Lower leg skin (tissue), 4 donors: ENCODE data around the gene ARHGAP22. TPM values are rescaled to one million over a fixed set of nuclear protein-coding genes. Genes with fewer than 3 reads are reported as not detected.
A peak's percentile ranks its signal among the peaks of the same experiment; 100 is the strongest.

Experiments used
- DNase-seq, 2 donors: peaks; one replicate each; pipeline ENCODE4 v3.0.0-alpha.2; 2019; ENCODE audit warnings: low spot score in 2 of 2
- H3K4me3 ChIP-seq: fragments of 200-600 bp; sonication (generic); 2 replicates; pipeline ENCODE4 v1.5.1; 2017; ENCODE audit warnings: mild to moderate bottlenecking, low read depth; ENCODE audit not compliant: poor library complexity, severe bottlenecking
- CTCF ChIP-seq, 3 donors: fragments of 450-650 bp; IDR thresholded peaks; one replicate each; pipeline ENCODE4 v1.5.1; 2016; ENCODE audit warnings: antibody characterized with exemption in 3 of 3, mild to moderate bottlenecking in 3 of 3, moderate library complexity in 2 of 3
- POLR2A ChIP-seq, 2 donors: fragments of 450-650 bp; IDR thresholded peaks; one replicate each; pipeline ENCODE4 v1.6.1; 2016 to 2017; ENCODE audit warnings: antibody characterized with exemption in 2 of 2, mild to moderate bottlenecking in 1 of 2, moderate library complexity in 1 of 2
- WGBS, 2 donors: methylation state at CpG; one replicate each; pipeline ENCODE4 v1.1.5; 2018; 5-methylcytosine and 5-hydroxymethylcytosine counted together
- intact Hi-C: fragments of 100-400 bp; cut with DNase I; formaldehyde crosslinking; loops from one replicate; pipeline ENCODE4 v1.15.0; 2023; ENCODE audit warnings: low total_unique reads
- total RNA-seq, 4 donors: library from RNA; depleted of rRNA; stranded (reverse); fragments of >200 nt; gene quantifications; one replicate each; pipeline ENCODE4 v1.1.0, GENCODE V29; 2016

Gene ARHGAP22
- total RNA-seq, 4 donors from 2014 or later = 0.46 to 3.0 (median 1.4) TPM

- no peak overlapping the region for H3K4me3 ChIP-seq
- intact Hi-C loops = no loop called here
- 82 to 86% methylated on average over 2 of the region's 2 CpGs for WGBS, 2 donors
- TF ChIP-seq POLR2A (IDR thresholded peaks at IDR 0.05) (no peak), CTCF (IDR thresholded peaks at IDR 0.05) (no peak)
- DNase-seq = no peak
Measured at GRCh38 chr10:48538611-48539010, 66.3 kb downstream of the ARHGAP22 start.

GRCh38 chr10:48536916-48537890 is 67.7 kb downstream of the ARHGAP22 start:
- DNase-seq = peak; percentile 1 to 57

GRCh38 chr10:48536156-48536500 is 68.7 kb downstream of the ARHGAP22 start:
- peak in 1 of 2 donors; percentile 59 for DNase-seq
- TF ChIP-seq POLR2A (IDR thresholded peaks at IDR 0.05) = no peak
- no peak for TF ChIP-seq CTCF (IDR thresholded peaks at IDR 0.05)
- H3K4me3 ChIP-seq = no peak overlapping the region
- WGBS, 2 donors = 89 to 93% methylated on average over 3 of the region's 3 CpGs
- intact Hi-C loops = no loop called here

More at GRCh38 chr10:48536916-48537890, 67.7 kb downstream of the ARHGAP22 start:
- TF ChIP-seq CTCF (IDR thresholded peaks at IDR 0.05) (no peak), POLR2A (IDR thresholded peaks at IDR 0.05) (no peak)
- intact Hi-C loops = no loop called here
- H3K4me3 ChIP-seq = no peak overlapping the region
- 81 to 91% methylated on average over 13 of the region's 13 CpGs for WGBS, 2 donors

- no peak for TF ChIP-seq POLR2A (IDR thresholded peaks at IDR 0.05)
- intact Hi-C loops = no loop called here
- DNase-seq = peak in 1 of 2 donors; percentile 40
- no peak overlapping the region for H3K4me3 ChIP-seq
- 85 to 87% methylated on average over 12 of the region's 12 CpGs for WGBS, 2 donors
Measured at GRCh38 chr10:48535416-48536155, 69.3 kb downstream of the ARHGAP22 start.

- WGBS, 2 donors = 60 to 67% methylated on average over 6 to 8 of the region's 8 CpGs
- peak in 1 of 2 donors; percentile 52 for DNase-seq
- no peak overlapping the region for H3K4me3 ChIP-seq
- intact Hi-C loops = no loop called here
- TF ChIP-seq POLR2A (IDR thresholded peaks at IDR 0.05) (no peak), CTCF (IDR thresholded peaks at IDR 0.05) (no peak)
Measured at GRCh38 chr10:48533951-48534720, 70.7 kb downstream of the ARHGAP22 start.
